Retinal pigment epithelial cell (primary cell): ENCODE measurements around the gene PCF11.
"Not testable (repeated sequence)": the region's sequence is repeated elsewhere in the genome, so short reads cannot be mapped to it uniquely, and the experiment has no call there.

ENCODE experiments used
- DNase-seq: peaks from one replicate; pipeline ENCODE4 v3.0.0-alpha.2; 2010; ENCODE audit warnings: low read depth
- H3K4me3 ChIP-seq: 2 replicates; pipeline ENCODE4 v1.5.1; 2011; ENCODE audit warnings: mild to moderate bottlenecking, low read length, control low read depth, moderate library complexity
- TF ChIP-seq, protein P1 (sequence below): conservative IDR thresholded peaks from 2 replicates; pipeline ENCODE4 v1.5.1; 2011; ENCODE audit warnings: low read depth, low read length, control low read depth, inconsistent platforms

The PCF11 gene

DNA sequence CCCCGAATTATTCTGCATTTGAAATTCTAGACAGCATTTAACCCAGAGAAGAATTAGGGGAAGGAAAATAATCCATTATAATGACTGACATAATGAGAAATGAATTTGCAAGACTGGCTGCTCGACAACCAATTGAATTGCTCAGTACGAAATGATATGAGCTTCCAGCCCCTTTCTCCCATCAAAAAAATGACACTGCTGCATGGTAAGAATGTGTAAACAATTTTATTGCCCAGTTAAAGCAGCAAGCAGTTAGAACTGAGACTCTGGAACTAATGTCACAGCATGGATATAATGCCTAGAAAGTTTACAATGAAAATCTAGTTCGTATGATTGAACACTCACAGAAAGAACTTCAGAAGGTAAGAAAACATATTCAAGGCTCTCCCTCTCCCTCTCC lies 24.7 kb upstream of the PCF11 start:
- TF ChIP-seq, protein P1, sequence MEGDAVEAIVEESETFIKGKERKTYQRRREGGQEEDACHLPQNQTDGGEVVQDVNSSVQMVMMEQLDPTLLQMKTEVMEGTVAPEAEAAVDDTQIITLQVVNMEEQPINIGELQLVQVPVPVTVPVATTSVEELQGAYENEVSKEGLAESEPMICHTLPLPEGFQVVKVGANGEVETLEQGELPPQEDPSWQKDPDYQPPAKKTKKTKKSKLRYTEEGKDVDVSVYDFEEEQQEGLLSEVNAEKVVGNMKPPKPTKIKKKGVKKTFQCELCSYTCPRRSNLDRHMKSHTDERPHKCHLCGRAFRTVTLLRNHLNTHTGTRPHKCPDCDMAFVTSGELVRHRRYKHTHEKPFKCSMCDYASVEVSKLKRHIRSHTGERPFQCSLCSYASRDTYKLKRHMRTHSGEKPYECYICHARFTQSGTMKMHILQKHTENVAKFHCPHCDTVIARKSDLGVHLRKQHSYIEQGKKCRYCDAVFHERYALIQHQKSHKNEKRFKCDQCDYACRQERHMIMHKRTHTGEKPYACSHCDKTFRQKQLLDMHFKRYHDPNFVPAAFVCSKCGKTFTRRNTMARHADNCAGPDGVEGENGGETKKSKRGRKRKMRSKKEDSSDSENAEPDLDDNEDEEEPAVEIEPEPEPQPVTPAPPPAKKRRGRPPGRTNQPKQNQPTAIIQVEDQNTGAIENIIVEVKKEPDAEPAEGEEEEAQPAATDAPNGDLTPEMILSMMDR = no peak
- DNase-seq = no peak
- H3K4me3 ChIP-seq = no peak overlapping the region

DNA sequence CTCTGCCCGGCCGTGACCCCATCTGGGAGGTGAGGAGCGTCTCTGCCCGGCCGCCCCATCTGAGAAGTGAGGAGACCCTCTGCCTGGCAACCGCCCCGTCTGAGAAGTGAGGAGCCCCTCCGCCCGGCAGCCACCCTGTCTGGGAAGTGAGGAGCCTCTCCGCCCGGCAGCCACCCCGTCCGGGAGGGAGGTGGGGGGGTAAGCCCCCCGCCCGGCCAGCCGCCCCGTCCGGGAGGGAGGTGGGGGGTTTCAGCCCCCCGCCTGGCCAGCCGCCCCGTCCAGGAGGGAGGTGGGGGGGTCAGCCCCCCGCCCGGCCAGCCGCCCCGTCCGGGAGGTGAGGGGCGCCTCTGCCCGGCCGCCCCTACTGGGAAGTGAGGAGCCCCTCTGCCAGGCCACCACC lies 23.7 kb upstream of the PCF11 start:
- not testable (repeated sequence) for DNase-seq, H3K4me3 ChIP-seq

DNA sequence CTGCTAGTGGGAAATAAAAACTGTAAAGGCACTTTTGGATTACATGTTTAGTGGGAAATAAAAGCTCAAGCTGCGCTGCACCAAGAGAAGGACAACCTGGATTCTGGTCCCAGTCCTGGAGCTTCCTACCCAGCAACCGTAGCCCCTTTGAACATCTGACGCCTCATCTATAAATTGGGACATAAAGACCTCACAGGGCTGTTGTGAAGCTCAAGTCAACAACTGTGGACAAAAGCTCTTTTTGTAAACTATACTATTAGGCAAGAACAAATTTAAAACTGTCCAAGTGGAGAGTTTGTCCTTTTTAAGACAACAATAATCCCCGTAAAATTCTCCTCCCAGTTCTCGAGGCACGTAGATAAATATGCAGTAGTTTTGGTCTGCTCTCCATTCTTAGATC lies 17.6 kb upstream of the PCF11 start:
- H3K4me3 ChIP-seq = no peak overlapping the region
- DNase-seq = no peak
- TF ChIP-seq, protein P1 = no peak

- DNase-seq = no peak
- TF ChIP-seq, protein P1 = no peak
Measured at GRCh38 chr11:83140691-83141455, 16.1 kb upstream of the PCF11 start.

GRCh38 chr11:83147895-83148294 lies 9.0 kb upstream of the PCF11 start:
- TF ChIP-seq, protein P1 = no peak
- no peak for DNase-seq
- no peak overlapping the region for H3K4me3 ChIP-seq

More at GRCh38 chr11:83140691-83141455, 16.1 kb upstream of the PCF11 start:
- no peak overlapping the region for H3K4me3 ChIP-seq

GRCh38 chr11:83150450-83150849 lies 6.5 kb upstream of the PCF11 start:
- DNase-seq = no peak
- TF ChIP-seq, protein P1 = no peak
- H3K4me3 ChIP-seq = no peak overlapping the region

GRCh38 chr11:83151274-83151977 lies 5.5 kb upstream of the PCF11 start:
- no peak overlapping the region for H3K4me3 ChIP-seq
- DNase-seq = no peak
- TF ChIP-seq, protein P1 = no peak
